ENCODE measurements around the gene LSM10. TPM values are rescaled to one million over a fixed set of nuclear protein-coding genes. Genes with fewer than 3 reads are reported as not detected.

LSM10 gene
- total and polyA plus RNA-seq, 2 donors (not counting 3 experiments of a cell fraction or from before 2014, with no cell fraction given): 38.2 to 76.9 TPM

DNA sequence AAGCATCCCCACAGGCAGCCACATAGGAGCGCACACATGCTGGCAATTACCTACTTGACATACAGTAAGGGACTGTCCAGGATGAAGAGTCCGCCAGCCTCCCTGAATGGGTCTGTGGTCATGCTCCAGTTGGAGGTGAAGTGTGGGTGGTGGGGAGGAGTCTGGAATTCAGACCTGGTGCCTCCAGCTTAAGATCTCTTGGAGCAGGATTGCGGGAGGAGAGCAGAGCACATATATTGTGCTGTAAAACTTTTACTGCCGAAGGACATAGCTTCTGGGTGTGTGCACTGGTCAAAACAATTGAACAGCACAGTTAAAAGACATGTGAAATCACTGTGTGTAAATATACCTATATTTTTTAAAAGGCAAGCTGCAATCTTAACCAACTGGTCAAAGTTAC, 29.9 kb downstream of the LSM10 start:
- dilution Hi-C loops (cut with MboI; ENCODE audit: extremely low pct_ligation_motif_present, low sequenced_read_pairs) (no loop called here), intact Hi-C loops (cut with micrococcal nuclease) (no loop called here)
- H4K20me1 ChIP-seq (replicated peaks; ENCODE audit: control insufficient read depth, extremely low read depth, insufficient read depth, low read length): no peaks in the 10 kb centered on the region
- no peak overlapping the region for H3K4me2 ChIP-seq (ENCODE audit: insufficient read depth, low read length)
- POLR2A ChIA-PET: interaction anchor here (0.9 to 2.2 kb wide), 3 partner anchors 15 to 23 kb away, joined by 3 to 4 read pairs (median 4); no protein-coding TSS in a partner anchor
- FAIRE-seq (no peak), DNase-seq (ENCODE audit: low read depth, low spot score) (no peak)
- no peak overlapping the region for H3K27ac ChIP-seq (ENCODE audit: insufficient read depth, low read depth, low read length)
- H3K9me3 ChIP-seq (replicated peaks; ENCODE audit: control insufficient read depth, insufficient read depth, low read length): no peaks in the 10 kb centered on the region
- no peak overlapping the region for H3K9ac ChIP-seq (replicated peaks; ENCODE audit: extremely low read depth, insufficient read depth, low read length)
- H3K79me2 ChIP-seq (ENCODE audit: control insufficient read depth, insufficient read depth, low read length): peaks cover 58% of the 10 kb centered on the region
- TF ChIP-seq GATA2 (IDR thresholded peaks at IDR 0.05; ENCODE audit: insufficient read depth, insufficient read length, low read depth, low read length) (no peak), POLR2A (IDR thresholded peaks at IDR 0.05; ENCODE audit: low read depth, low read length) (no peak), MYC (IDR thresholded peaks at IDR 0.05; ENCODE audit: low read depth, low read length) (no peak), POLR2AphosphoS5 (IDR thresholded peaks at IDR 0.05; ENCODE audit: insufficient read depth, low read depth, low read length) (no peak), FOS (IDR thresholded peaks at IDR 0.05; ENCODE audit: borderline replicate concordance, insufficient read depth, low read length) (no peak), EZH2 (IDR thresholded peaks at IDR 0.05; ENCODE audit: borderline replicate concordance, low read depth, low read length, severe bottlenecking) (no peak), CTCF (IDR thresholded peaks at IDR 0.05; ENCODE audit: extremely low read depth in 1 of 2, insufficient read depth in 1 of 2, low read depth in 1 of 2, low read length in 2 of 2) (no peak), JUN (IDR thresholded peaks at IDR 0.05; ENCODE audit: borderline replicate concordance, insufficient read depth, insufficient read length, low read depth) (no peak)
- TF ChIP-seq, protein P1, sequence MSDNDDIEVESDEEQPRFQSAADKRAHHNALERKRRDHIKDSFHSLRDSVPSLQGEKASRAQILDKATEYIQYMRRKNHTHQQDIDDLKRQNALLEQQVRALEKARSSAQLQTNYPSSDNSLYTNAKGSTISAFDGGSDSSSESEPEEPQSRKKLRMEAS (IDR thresholded peaks at IDR 0.05; ENCODE audit: insufficient read depth, insufficient read length): no peak
- H3K9me1 ChIP-seq (replicated peaks; ENCODE audit: control insufficient read depth, extremely low read depth, insufficient read depth, low read length): no peaks in the 10 kb centered on the region
- H3K27me3 ChIP-seq (ENCODE audit: control insufficient read depth in 2 of 2, insufficient read depth in 2 of 2, low read length in 2 of 2): no peaks in the 10 kb centered on the region
- H2AFZ ChIP-seq (ENCODE audit: low read depth, low read length): no peak overlapping the region
- peaks cover 34% of the 10 kb centered on the region for H3K4me1 ChIP-seq (ENCODE audit: control insufficient read depth, extremely low read depth, insufficient read depth, low read length)
- CTCF ChIA-PET: interaction anchor here (0.7 to 5.6 kb wide), 11 partner anchors 16 to 207 kb away, joined by 3 to 152 read pairs (median 5); partner anchors contain the start of genes LSM10 and STK40
- H3K4me3 ChIP-seq (replicated peaks in 1 of 3; ENCODE audit: insufficient read depth in 1 of 3, low read depth in 1 of 3, low read length in 3 of 3): no peak overlapping the region
- H3K36me3 ChIP-seq (ENCODE audit: control insufficient read depth in 2 of 2, extremely low read depth in 1 of 2, insufficient read depth in 2 of 2, low read length in 2 of 2): no peaks in the 10 kb centered on the region
- no TSS peak for BruUV-seq (replicated peaks)

Measured in endothelial cell of umbilical vein (primary cell).